NCI-H748 (cell line): Measurements from ENCODE around the gene SAP30.

Experiments used
- DNase-seq: peaks from one replicate; lab custom pipeline; 2025; ENCODE audit not compliant: unreplicated experiment; lab: John Stamatoyannopoulos, UW

SAP30 gene

GRCh38 chr4:173367285-173367684 lies 3.5 kb upstream of the SAP30 start:
- DNase-seq = peak; percentile 21

- peak; percentile 12 for DNase-seq
Observed at GRCh38 chr4:173367946-173368345, 2.8 kb upstream of the SAP30 start.

GRCh38 chr4:173370130-173370476 lies 651 bp upstream of the SAP30 start:
- DNase-seq = no peak

GRCh38 chr4:173371292-173372192 lies 788 bp downstream of the SAP30 start:
- DNase-seq = peak; percentile 60

- DNase-seq = no peak
Observed at GRCh38 chr4:173374588-173374987, 3.8 kb downstream of the SAP30 start.

GRCh38 chr4:173379929-173380328 lies 9.2 kb downstream of the SAP30 start:
- DNase-seq = no peak

GRCh38 chr4:173380987-173381386 lies 10.2 kb downstream of the SAP30 start:
- no peak for DNase-seq

GRCh38 chr4:173381610-173382009 lies 10.9 kb downstream of the SAP30 start:
- DNase-seq = no peak

- no peak for DNase-seq
Observed at GRCh38 chr4:173382349-173382748, 11.6 kb downstream of the SAP30 start.

- DNase-seq = no peak
Observed at GRCh38 chr4:173386751-173387150, 16.0 kb downstream of the SAP30 start.

GRCh38 chr4:173391701-173392100 lies 20.9 kb downstream of the SAP30 start:
- no peak for DNase-seq

- no peak for DNase-seq
Observed at GRCh38 chr4:173397604-173398003, 26.9 kb downstream of the SAP30 start.

- no peak for DNase-seq
Observed at GRCh38 chr4:173398220-173398619, 27.5 kb downstream of the SAP30 start.

- no peak for DNase-seq
Observed at GRCh38 chr4:173398779-173399415, 28.1 kb downstream of the SAP30 start, which contains the start of gene SCRG1. SCRG1 (minus strand) TSS chr4:173399116; CDS start chr4:173391414, 7,702 bp downstream.

GRCh38 chr4:173401063-173401462 lies 30.3 kb downstream of the SAP30 start:
- DNase-seq = no peak

GRCh38 chr4:173403051-173403450 lies 32.3 kb downstream of the SAP30 start:
- DNase-seq = no peak

GRCh38 chr4:173404296-173404865 lies 33.6 kb downstream of the SAP30 start:
- DNase-seq = no peak

GRCh38 chr4:173405840-173406606 lies 35.3 kb downstream of the SAP30 start:
- no peak for DNase-seq

- no peak for DNase-seq
Observed at GRCh38 chr4:173410079-173410478, 39.3 kb downstream of the SAP30 start.

GRCh38 chr4:173411106-173411693 lies 40.4 kb downstream of the SAP30 start:
- no peak for DNase-seq

- no peak for DNase-seq
Observed at GRCh38 chr4:173413036-173413435, 42.3 kb downstream of the SAP30 start.
